Mesothelial cell of epicardium (in vitro differentiated cells): ENCODE data around the gene OXSM. TPM values are rescaled to one million over a fixed set of nuclear protein-coding genes. Genes with fewer than 3 reads are reported as not detected.
A peak's percentile ranks its signal among the peaks of the same experiment; 100 is the strongest.

ENCODE experiments used
- DNase-seq, 2 experiments: peaks; one replicate each; pipeline ENCODE4 v3.0.0; 2021; ENCODE audit warnings: low spot score in 2 of 2; ENCODE audit not compliant: unreplicated experiment in 2 of 2
- H3K27ac Mint-ChIP-seq: 2 replicates; pipeline ENCODE4 v1.8.0; 2021; ENCODE audit warnings: mixed read lengths
- H3K27me3 Mint-ChIP-seq: 2 replicates; pipeline ENCODE4 v1.8.0; 2021; ENCODE audit warnings: low read depth, mixed read lengths
- H3K36me3 Mint-ChIP-seq: 2 replicates; pipeline ENCODE4 v1.8.0; 2021; ENCODE audit warnings: mixed read lengths
- H3K4me1 Mint-ChIP-seq: 2 replicates; pipeline ENCODE4 v1.8.0; 2021; ENCODE audit warnings: mixed read lengths
- H3K4me3 Mint-ChIP-seq: 2 replicates; pipeline ENCODE4 v1.8.0; 2021; ENCODE audit warnings: mild to moderate bottlenecking, moderate library complexity, mixed read lengths
- H3K9me3 Mint-ChIP-seq: 2 replicates; pipeline ENCODE4 v1.8.0; 2021; ENCODE audit warnings: mixed read lengths
- total RNA-seq: library from RNA; stranded (reverse); gene quantifications from 3 replicates; pipeline ENCODE4 v1.2.1, GENCODE V29; 2021
- TF ChIP-seq, protein P1 (sequence below): fragments of 200-600 bp; sonication (generic); IDR thresholded peaks from one replicate; pipeline ENCODE4 v1.5.0; 2021; ENCODE audit warnings: antibody characterized with exemption; ENCODE audit not compliant: unreplicated experiment

The OXSM gene
- total RNA-seq, 1 donor from 2014 or later = 12.8 TPM

GRCh38 chr3:25812644-25813043, 22.8 kb downstream of the OXSM start:
- Mint-ChIP-seq H3K27me3 (no peaks in the 10 kb centered on the region), H3K36me3 (no peaks in the 10 kb centered on the region), H3K4me3 (no peak overlapping the region), H3K9me3 (peaks cover 7% of the 10 kb centered on the region), H3K27ac (no peak overlapping the region), H3K4me1 (peaks cover 10% of the 10 kb centered on the region)
- TF ChIP-seq, protein P1, sequence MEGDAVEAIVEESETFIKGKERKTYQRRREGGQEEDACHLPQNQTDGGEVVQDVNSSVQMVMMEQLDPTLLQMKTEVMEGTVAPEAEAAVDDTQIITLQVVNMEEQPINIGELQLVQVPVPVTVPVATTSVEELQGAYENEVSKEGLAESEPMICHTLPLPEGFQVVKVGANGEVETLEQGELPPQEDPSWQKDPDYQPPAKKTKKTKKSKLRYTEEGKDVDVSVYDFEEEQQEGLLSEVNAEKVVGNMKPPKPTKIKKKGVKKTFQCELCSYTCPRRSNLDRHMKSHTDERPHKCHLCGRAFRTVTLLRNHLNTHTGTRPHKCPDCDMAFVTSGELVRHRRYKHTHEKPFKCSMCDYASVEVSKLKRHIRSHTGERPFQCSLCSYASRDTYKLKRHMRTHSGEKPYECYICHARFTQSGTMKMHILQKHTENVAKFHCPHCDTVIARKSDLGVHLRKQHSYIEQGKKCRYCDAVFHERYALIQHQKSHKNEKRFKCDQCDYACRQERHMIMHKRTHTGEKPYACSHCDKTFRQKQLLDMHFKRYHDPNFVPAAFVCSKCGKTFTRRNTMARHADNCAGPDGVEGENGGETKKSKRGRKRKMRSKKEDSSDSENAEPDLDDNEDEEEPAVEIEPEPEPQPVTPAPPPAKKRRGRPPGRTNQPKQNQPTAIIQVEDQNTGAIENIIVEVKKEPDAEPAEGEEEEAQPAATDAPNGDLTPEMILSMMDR = no peak
- no peak for DNase-seq

DNA sequence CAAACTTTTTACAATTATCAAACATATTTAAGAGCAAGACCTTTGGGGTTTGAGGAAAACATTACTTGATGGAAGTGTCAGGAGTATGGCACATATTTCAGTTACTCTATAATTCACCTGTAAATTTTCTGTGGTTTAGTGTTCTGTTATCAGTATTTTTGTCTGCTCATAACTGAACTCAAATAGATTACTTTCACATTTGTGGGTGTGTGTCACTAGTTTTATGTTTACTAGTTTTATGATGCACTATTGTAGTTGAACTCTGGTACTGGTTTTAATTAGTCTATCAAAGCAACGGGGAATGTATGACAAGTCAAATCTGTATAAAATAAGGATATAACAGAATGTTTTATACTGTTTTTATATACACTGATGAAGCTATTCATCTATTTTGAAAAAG, 27.2 kb downstream of the OXSM start:
- Mint-ChIP-seq H3K9me3 (peaks cover 7% of the 10 kb centered on the region), H3K36me3 (no peaks in the 10 kb centered on the region), H3K27ac (peak overlapping the region; percentile 40), H3K4me1 (peaks cover 19% of the 10 kb centered on the region), H3K4me3 (no peak overlapping the region), H3K27me3 (no peaks in the 10 kb centered on the region)
- TF ChIP-seq, protein P1 = no peak
- no peak for DNase-seq

DNA sequence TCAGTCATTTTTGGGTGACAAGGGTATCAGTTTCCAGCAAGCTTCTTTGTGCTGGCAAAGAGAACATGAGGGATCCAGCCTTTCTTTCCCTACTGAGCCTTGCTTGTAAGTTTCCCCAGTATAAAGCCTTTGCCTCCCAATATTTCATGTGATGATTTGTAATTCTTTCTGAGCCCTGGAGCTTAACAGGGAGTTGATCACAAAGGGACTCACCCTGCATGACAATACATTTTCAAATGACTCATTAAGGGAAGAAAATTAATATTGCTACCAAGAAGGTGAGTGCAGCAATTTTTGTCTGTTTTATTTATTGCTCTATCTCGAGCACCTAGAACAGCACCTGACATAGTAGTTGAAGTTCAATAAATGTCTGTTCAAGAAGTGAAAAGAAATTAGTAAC, 27.7 kb downstream of the OXSM start:
- Mint-ChIP-seq H3K27ac (no peak overlapping the region), H3K36me3 (no peaks in the 10 kb centered on the region), H3K9me3 (peaks cover 7% of the 10 kb centered on the region), H3K4me3 (no peak overlapping the region), H3K27me3 (no peaks in the 10 kb centered on the region), H3K4me1 (peaks cover 19% of the 10 kb centered on the region)
- DNase-seq = no peak
- TF ChIP-seq, protein P1 = no peak

GRCh38 chr3:25818335-25818734, 28.4 kb downstream of the OXSM start:
- H3K4me1 Mint-ChIP-seq = peaks cover 19% of the 10 kb centered on the region
- H3K4me3 Mint-ChIP-seq = no peak overlapping the region
- H3K27me3 Mint-ChIP-seq = no peaks in the 10 kb centered on the region
- no peak for DNase-seq
- no peaks in the 10 kb centered on the region for H3K36me3 Mint-ChIP-seq
- TF ChIP-seq, protein P1 = no peak
- H3K9me3 Mint-ChIP-seq = peaks cover 7% of the 10 kb centered on the region
- no peak overlapping the region for H3K27ac Mint-ChIP-seq

- peak overlapping the region; percentile 96 for H3K27ac Mint-ChIP-seq
- peaks cover 19% of the 10 kb centered on the region for H3K4me1 Mint-ChIP-seq
- H3K27me3 Mint-ChIP-seq = no peaks in the 10 kb centered on the region
- H3K4me3 Mint-ChIP-seq = no peak overlapping the region
- TF ChIP-seq, protein P1 = no peak
- no peak for DNase-seq
- peaks cover 3% of the 10 kb centered on the region for H3K36me3 Mint-ChIP-seq
- peaks cover 5% of the 10 kb centered on the region for H3K9me3 Mint-ChIP-seq
Measured at GRCh38 chr3:25820366-25820765, 30.5 kb downstream of the OXSM start.
